Neutrophil (primary cell): Measurements from ENCODE around the gene SOCS6.
A peak's percentile ranks its signal among the peaks of the same experiment; 100 is the strongest.
"Not testable (repeated sequence)": the region's sequence is repeated elsewhere in the genome, so short reads cannot be mapped to it uniquely, and the experiment has no call there.

Source experiments
- H3K27ac ChIP-seq: fragments of 200-600 bp; sonication (generic); 2 replicates; pipeline ENCODE4 v1.5.1; 2016; ENCODE audit warnings: mild to moderate bottlenecking, moderate library complexity
- H3K27me3 ChIP-seq: fragments of 200-600 bp; sonication (generic); 2 replicates; pipeline ENCODE4 v1.6.0; 2016; ENCODE audit warnings: mild to moderate bottlenecking
- H3K36me3 ChIP-seq: fragments of 200-600 bp; sonication (generic); 2 replicates; pipeline ENCODE4 v1.5.1; 2017
- H3K4me1 ChIP-seq, 2 experiments: fragments of 200-600 bp in 1 of 2; sonication (generic) in 1 of 2; 1 replicate in 1 of 2; 2 replicates in 1 of 2; pipeline versions ENCODE4 v1.5.1 to v1.6.1; 2013 to 2016; ENCODE audit warnings: low read depth in 1 of 2, low read length in 1 of 2, mild to moderate bottlenecking in 1 of 2, moderate library complexity in 1 of 2; ENCODE audit not compliant: control insufficient read depth in 1 of 2, insufficient read depth in 1 of 2
- H3K4me3 ChIP-seq, 2 experiments: fragments of 200-600 bp in 1 of 2; sonication (generic) in 1 of 2; 1 replicate in 1 of 2; 2 replicates in 1 of 2; pipeline ENCODE4 v1.5.1; 2013 to 2016; ENCODE audit warnings: low read depth in 1 of 2, low read length in 1 of 2, mild to moderate bottlenecking in 1 of 2, moderate library complexity in 1 of 2
- H3K9me3 ChIP-seq: fragments of 200-600 bp; sonication (generic); 2 replicates; pipeline ENCODE4 v1.5.1; 2016
- CTCF ChIP-seq: fragments of 200-600 bp; sonication (generic); IDR thresholded peaks from 2 replicates; pipeline ENCODE4 v1.5.1; 2016; ENCODE audit warnings: antibody characterized with exemption

The SOCS6 gene

GRCh38 chr18:70288851-70289328 lies at the start of gene SOCS6:
SOCS6 (plus strand) TSS chr18:70289045; CDS start chr18:70324669, 35,624 bp downstream.
- no peak for TF ChIP-seq CTCF
- Histone ChIP-seq H3K27me3 (peaks cover 66% of the 10 kb centered on the region), H3K27ac (no peak within 1 kb of the TSS), H3K9me3 (no peaks in the 10 kb centered on the region), H3K36me3 (no peaks in the 10 kb centered on the region), H3K4me3 (peak within 1 kb of the TSS; percentile 31 to 52), H3K4me1 (peaks cover 6 to 11% of the 10 kb centered on the region in 2 experiments)

- Histone ChIP-seq H3K27ac (no peak overlapping the region), H3K36me3 (no peaks in the 10 kb centered on the region), H3K27me3 (no peaks in the 10 kb centered on the region), H3K9me3 (no peaks in the 10 kb centered on the region), H3K4me3 (no peak overlapping the region), H3K4me1 (no peaks in the 10 kb centered on the region)
- no peak for TF ChIP-seq CTCF
Observed at GRCh38 chr18:70243131-70243929, 45.5 kb upstream of the SOCS6 start.

GRCh38 chr18:70246061-70246466 lies 42.8 kb upstream of the SOCS6 start:
- Histone ChIP-seq H3K27ac (no peak overlapping the region), H3K4me3 (no peak overlapping the region), H3K4me1 (no peaks in the 10 kb centered on the region), H3K27me3 (no peaks in the 10 kb centered on the region), H3K9me3 (no peaks in the 10 kb centered on the region), H3K36me3 (no peaks in the 10 kb centered on the region)
- no peak for TF ChIP-seq CTCF

GRCh38 chr18:70249118-70249517 lies 39.7 kb upstream of the SOCS6 start:
- Histone ChIP-seq H3K27me3 (no peaks in the 10 kb centered on the region), H3K4me1 (no peaks in the 10 kb centered on the region)
- TF ChIP-seq CTCF: no peak

GRCh38 chr18:70249861-70250260 lies 39.0 kb upstream of the SOCS6 start:
- H3K4me1 ChIP-seq, H3K4me3 ChIP-seq, H3K9me3 ChIP-seq, H3K27ac ChIP-seq, H3K27me3 ChIP-seq, H3K36me3 ChIP-seq: not testable (repeated sequence)

More at GRCh38 chr18:70249118-70249517, 39.7 kb upstream of the SOCS6 start:
- Histone ChIP-seq H3K36me3 (no peaks in the 10 kb centered on the region), H3K9me3 (no peaks in the 10 kb centered on the region), H3K4me3 (no peak overlapping the region), H3K27ac (no peak overlapping the region)

GRCh38 chr18:70250781-70251180 lies 38.1 kb upstream of the SOCS6 start:
- TF ChIP-seq CTCF: no peak
- H3K9me3 ChIP-seq: no peaks in the 10 kb centered on the region
- no peaks in the 10 kb centered on the region for H3K36me3 ChIP-seq
- no peak overlapping the region for H3K4me3 ChIP-seq
- H3K27ac ChIP-seq: no peak overlapping the region
- H3K27me3 ChIP-seq: no peaks in the 10 kb centered on the region
- H3K4me1 ChIP-seq: no peaks in the 10 kb centered on the region
